Activated T-helper 1 cell treated with anti-CD3 and anti-CD28 coated beads, Interleukin-12 subunit alpha, Interleukin-12 subunit beta, Interleukin-2, Interleukin-4 antibody, amounts not matched to agents 30 ng/mL and 10 ng/mL and 1 ng/mL, durations not matched to agents 14 hours and 24 hours and 36 hours (primary cell): ENCODE data around the gene RANBP3. TPM values are rescaled to one million over a fixed set of nuclear protein-coding genes. Genes with fewer than 3 reads are reported as not detected.
A peak's percentile ranks its signal among the peaks of the same experiment; 100 is the strongest.

Source experiments
- DNase-seq: peaks from one replicate; pipeline ENCODE4 v3.0.0; 2021; ENCODE audit warnings: low spot score
- H3K27ac Mint-ChIP-seq: one replicate; pipeline ENCODE4 v1.8.0; 2021; ENCODE audit warnings: mild to moderate bottlenecking, mixed read lengths
- H3K27me3 Mint-ChIP-seq: one replicate; pipeline ENCODE4 v1.8.0; 2022; ENCODE audit warnings: mild to moderate bottlenecking, moderate library complexity, mixed read lengths; ENCODE audit not compliant: insufficient read depth
- H3K36me3 Mint-ChIP-seq: one replicate; pipeline ENCODE4 v1.8.0; 2021; ENCODE audit warnings: low read depth, mixed read lengths
- H3K4me1 Mint-ChIP-seq: one replicate; pipeline ENCODE4 v1.8.0; 2021; ENCODE audit warnings: low read depth, mixed read lengths
- H3K4me3 Mint-ChIP-seq: one replicate; pipeline ENCODE4 v1.8.0; 2021; ENCODE audit warnings: mild to moderate bottlenecking, moderate library complexity, mixed read lengths
- H3K9me3 Mint-ChIP-seq: one replicate; pipeline ENCODE4 v1.8.0; 2021; ENCODE audit warnings: mixed read lengths
- intact Hi-C: fragments of 100-400 bp; cut with micrococcal nuclease; formaldehyde crosslinking; loops from one replicate; pipeline ENCODE4 v1.15.1; 2024
- total RNA-seq: library from RNA; stranded (reverse); gene quantifications from 2 replicates; pipeline ENCODE4 v1.2.3, GENCODE V29; 2022

RANBP3 gene
- total RNA-seq, 1 donor from 2014 or later: 122 TPM

DNA sequence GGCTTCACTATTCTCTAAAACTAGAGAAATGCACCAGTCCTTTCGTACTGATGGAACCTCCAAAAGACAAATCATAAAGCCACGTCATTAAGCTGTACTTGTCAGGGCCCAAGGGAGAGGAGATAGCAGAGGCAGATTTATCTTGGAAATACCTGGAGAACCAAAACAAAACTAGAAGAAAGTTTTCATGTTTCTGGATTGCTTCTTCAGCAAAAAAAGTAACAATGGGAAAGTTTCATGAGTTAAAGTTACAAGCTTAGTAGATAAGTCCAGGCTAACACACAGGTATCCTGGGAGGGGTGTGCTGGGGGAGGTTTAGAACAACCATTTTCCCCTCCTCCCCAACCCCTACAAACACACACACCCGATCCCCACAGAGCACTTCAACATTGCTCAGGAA is 21.6 kb downstream of the RANBP3 start:
- no peaks in the 10 kb centered on the region for H3K27me3 Mint-ChIP-seq
- no peaks in the 10 kb centered on the region for H3K9me3 Mint-ChIP-seq
- intact Hi-C loops: no loop called here
- peaks cover 12% of the 10 kb centered on the region for H3K36me3 Mint-ChIP-seq
- DNase-seq: no peak
- H3K4me1 Mint-ChIP-seq: peaks cover 60% of the 10 kb centered on the region
- peak overlapping the region; percentile 48 for H3K27ac Mint-ChIP-seq
- H3K4me3 Mint-ChIP-seq: no peak overlapping the region

DNA sequence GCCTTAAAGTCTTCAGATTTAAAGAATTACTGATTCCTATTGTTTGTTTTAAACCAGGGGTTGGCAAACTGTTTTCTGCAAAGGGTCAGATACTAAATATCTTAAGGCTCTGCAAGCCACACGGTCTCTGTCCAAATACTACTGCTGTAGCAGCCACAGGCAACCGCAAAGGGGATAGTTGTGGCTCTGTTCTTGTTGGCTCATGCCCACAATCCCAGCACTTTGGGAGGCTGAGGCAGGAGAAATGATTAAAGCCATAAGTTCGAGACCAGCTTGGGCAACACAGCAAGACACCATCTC is 22.4 kb downstream of the RANBP3 start:
- intact Hi-C loops: loop anchor here (2.0 kb wide), 1 partner anchor 13 kb away; no protein-coding TSS in a partner anchor

DNA sequence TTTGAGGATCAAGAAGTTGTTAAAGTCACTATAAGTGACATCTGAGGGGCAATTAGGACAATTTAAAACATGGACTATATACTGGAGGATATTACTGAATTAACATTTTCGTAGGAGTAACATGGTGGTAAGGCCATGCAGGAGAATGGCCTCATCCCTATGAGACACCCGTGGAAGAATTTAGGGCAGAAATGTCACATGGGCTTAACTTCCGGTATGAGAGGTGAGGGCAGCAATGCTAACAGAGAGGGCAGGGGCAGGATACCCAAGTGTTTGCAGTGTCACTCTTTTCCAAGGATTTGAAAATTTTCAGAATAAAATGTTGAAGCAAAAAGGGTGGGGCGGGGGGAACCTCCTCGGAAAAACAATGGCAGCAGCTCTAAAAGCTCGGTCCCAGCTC is 23.6 kb downstream of the RANBP3 start:
- peak overlapping the region; percentile 98 for H3K27ac Mint-ChIP-seq
- DNase-seq: no peak
- H3K4me3 Mint-ChIP-seq: peak overlapping the region; percentile 76
- H3K9me3 Mint-ChIP-seq: no peaks in the 10 kb centered on the region
- no peaks in the 10 kb centered on the region for H3K27me3 Mint-ChIP-seq
- intact Hi-C loops: loop anchor here (2.0 kb wide), 1 partner anchor 15 kb away; no protein-coding TSS in a partner anchor
- peaks cover 69% of the 10 kb centered on the region for H3K4me1 Mint-ChIP-seq
- H3K36me3 Mint-ChIP-seq: peaks cover 20% of the 10 kb centered on the region

More for the DNA sequence above, 22.4 kb downstream of the RANBP3 start:
- peak overlapping the region; percentile 18 for H3K27ac Mint-ChIP-seq
- H3K9me3 Mint-ChIP-seq: no peaks in the 10 kb centered on the region
- peaks cover 12% of the 10 kb centered on the region for H3K36me3 Mint-ChIP-seq
- no peaks in the 10 kb centered on the region for H3K27me3 Mint-ChIP-seq
- no peak for DNase-seq
- H3K4me1 Mint-ChIP-seq: peaks cover 62% of the 10 kb centered on the region
- H3K4me3 Mint-ChIP-seq: no peak overlapping the region

DNA sequence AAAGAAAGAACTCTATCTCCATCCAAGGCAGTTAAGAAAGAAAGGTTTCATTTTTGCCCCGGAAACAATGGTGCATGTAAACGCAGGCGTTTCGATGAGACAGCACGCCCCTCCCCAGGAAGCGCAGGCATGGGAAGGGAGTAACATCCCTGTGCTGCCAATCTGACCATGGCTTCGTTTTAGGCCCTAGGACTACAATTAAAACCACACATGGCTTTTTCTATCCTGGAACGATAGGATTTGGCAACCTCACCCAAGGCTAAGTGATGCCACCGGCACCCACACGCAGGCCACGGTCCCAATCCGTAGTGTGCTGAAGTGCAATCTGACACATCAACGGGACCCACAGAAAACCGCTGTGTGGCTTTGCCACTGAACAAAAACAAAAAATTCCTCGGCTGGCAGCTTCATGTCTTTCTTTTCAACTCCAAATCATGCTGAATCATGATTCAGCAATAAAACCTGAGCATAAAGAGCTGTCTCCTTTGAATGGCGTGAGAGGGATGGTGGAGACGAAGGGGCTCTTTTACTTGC is 24.2 kb downstream of the RANBP3 start:
- no peaks in the 10 kb centered on the region for H3K9me3 Mint-ChIP-seq
- DNase-seq: peak; percentile 24
- H3K27ac Mint-ChIP-seq: peak overlapping the region; percentile 98
- peaks cover 75% of the 10 kb centered on the region for H3K4me1 Mint-ChIP-seq
- no peaks in the 10 kb centered on the region for H3K27me3 Mint-ChIP-seq
- peaks cover 21% of the 10 kb centered on the region for H3K36me3 Mint-ChIP-seq
- H3K4me3 Mint-ChIP-seq: peak overlapping the region; percentile 76
- intact Hi-C loops: loop anchor here (1.0 to 2.0 kb wide), 4 partner anchors 9 to 49 kb away; partner anchors contain the start of genes RANBP3 and VMAC

DNA sequence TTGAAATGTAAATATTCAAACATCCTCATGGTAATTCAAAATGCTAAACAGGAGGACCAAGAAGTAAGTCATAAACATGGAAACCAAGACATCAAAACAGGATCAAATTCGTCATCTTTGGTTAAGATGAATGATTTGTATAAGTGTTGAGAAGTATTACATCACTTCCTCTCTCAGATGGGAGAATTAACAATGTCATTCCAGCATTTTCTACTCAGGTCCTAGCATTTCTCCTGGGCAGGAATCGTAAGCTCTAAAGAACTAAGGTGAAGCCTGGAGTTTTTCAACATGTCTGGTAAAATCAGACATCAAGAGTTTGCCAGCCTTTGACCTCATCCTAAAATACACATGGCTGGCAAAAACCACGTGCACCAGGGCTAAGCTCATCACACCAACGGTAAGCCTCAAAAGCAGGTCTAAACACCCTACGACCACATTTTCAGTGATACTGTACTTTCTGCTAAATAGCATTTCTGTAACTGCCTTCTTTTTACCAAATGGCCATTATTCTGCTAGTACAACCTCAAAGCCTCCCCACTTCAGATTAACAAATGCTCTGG is 24.8 kb downstream of the RANBP3 start:
- Mint-ChIP-seq H3K36me3 (peaks cover 23% of the 10 kb centered on the region), H3K27me3 (no peaks in the 10 kb centered on the region), H3K27ac (peak overlapping the region; percentile 98), H3K9me3 (no peaks in the 10 kb centered on the region), H3K4me1 (peaks cover 79% of the 10 kb centered on the region), H3K4me3 (peak overlapping the region; percentile 76)
- DNase-seq: no peak
- intact Hi-C loops: loop anchor here (1.0 to 2.0 kb wide), 3 partner anchors 9 to 49 kb away; partner anchors contain the start of genes RANBP3 and VMAC

- peak overlapping the region; percentile 76 for H3K4me3 Mint-ChIP-seq
- no peak for DNase-seq
- peak overlapping the region; percentile 98 for H3K27ac Mint-ChIP-seq
- peaks cover 79% of the 10 kb centered on the region for H3K4me1 Mint-ChIP-seq
- H3K36me3 Mint-ChIP-seq: peaks cover 22% of the 10 kb centered on the region
- intact Hi-C loops: loop anchor here (1.0 to 2.0 kb wide), 3 partner anchors 10 to 48 kb away; partner anchors contain the start of genes RANBP3 and VMAC
- no peaks in the 10 kb centered on the region for H3K27me3 Mint-ChIP-seq
- no peaks in the 10 kb centered on the region for H3K9me3 Mint-ChIP-seq
These were observed 25.5 kb downstream of the RANBP3 start for GRCh38 chr19:5952193-5953029.

DNA sequence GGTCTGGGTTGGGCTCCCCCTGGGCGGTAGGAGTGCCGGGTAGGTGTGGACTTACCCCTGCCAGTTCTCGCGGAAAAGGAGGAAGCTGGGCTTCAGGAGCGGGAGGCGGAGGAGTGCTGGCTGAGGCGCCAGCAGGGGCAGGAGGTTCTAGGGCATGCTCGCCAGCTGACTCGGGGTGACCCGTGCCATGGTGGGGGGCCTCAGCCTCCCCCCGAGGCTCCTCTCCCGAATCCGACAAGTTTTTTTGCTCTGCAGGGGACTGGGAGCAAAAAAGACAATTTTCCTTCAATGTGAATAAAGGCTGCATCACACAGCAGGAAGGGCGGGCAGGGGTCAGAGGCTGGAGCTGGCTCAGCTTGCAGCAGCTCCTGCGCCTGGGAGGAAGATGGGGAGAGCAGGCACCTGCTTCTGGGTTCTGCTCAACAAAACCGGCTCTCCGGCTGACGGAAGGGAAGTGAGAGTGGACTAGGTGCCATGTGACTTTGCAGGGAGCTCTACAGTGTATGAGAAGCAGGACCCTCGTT is 26.5 kb downstream of the RANBP3 start:
- intact Hi-C loops: no loop called here
- H3K9me3 Mint-ChIP-seq: no peaks in the 10 kb centered on the region
- H3K27ac Mint-ChIP-seq: peak overlapping the region; percentile 67
- peaks cover 76% of the 10 kb centered on the region for H3K4me1 Mint-ChIP-seq
- DNase-seq: no peak
- H3K27me3 Mint-ChIP-seq: no peaks in the 10 kb centered on the region
- peaks cover 22% of the 10 kb centered on the region for H3K36me3 Mint-ChIP-seq
- H3K4me3 Mint-ChIP-seq: no peak overlapping the region

DNA sequence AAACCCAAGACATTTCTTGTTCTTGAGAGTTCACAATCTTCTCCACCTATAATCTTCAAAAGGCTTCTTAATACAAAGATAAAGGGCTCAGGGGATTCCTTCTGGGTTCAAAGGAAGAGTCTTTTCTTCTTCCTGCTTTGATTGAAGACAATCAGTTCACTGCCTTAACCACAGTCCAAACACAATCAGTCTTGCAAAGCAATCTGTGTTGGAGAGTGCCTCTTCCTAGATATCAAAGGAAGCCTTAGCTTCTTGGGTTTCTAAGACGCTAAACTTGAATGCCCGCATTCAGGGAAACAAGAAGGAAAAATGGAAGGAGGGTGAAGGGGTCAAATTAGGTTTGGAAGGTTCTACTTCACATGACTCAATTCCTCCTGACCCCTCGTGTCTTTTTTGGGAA is 27.2 kb downstream of the RANBP3 start:
- H3K4me3 Mint-ChIP-seq: no peak overlapping the region
- intact Hi-C loops: no loop called here
- H3K4me1 Mint-ChIP-seq: peaks cover 70% of the 10 kb centered on the region
- H3K27ac Mint-ChIP-seq: peak overlapping the region; percentile 67
- H3K9me3 Mint-ChIP-seq: no peaks in the 10 kb centered on the region
- no peak for DNase-seq
- H3K27me3 Mint-ChIP-seq: no peaks in the 10 kb centered on the region
- peaks cover 26% of the 10 kb centered on the region for H3K36me3 Mint-ChIP-seq

DNA sequence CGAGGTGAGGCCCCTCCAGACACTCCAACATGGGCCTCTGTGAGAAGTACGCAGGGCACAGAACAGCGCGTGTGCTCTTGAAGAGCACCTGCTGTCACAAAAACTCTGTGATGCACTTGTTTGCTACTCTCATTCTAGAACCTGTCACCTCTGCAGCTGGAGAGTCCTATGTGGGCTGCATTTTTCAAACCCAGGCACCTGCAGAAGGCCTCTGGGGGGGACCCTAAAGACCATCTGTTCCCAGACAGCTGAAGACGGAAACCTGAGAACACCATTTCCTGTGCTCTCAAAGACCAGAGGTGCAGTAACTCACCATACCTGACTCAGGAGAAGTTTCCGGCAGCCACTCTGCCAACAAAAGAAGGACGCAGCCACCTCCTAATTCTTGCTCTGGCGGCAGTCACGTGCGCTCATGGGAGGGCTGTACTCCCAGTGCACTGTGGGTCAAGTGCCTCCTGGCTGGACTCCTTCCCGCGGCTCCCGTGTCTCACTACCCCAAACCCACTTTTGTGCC is 28.1 kb downstream of the RANBP3 start:
- Mint-ChIP-seq H3K27me3 (no peaks in the 10 kb centered on the region), H3K27ac (peak overlapping the region; percentile 95), H3K36me3 (peaks cover 28% of the 10 kb centered on the region), H3K4me3 (peak overlapping the region; percentile 68), H3K4me1 (peaks cover 70% of the 10 kb centered on the region), H3K9me3 (no peaks in the 10 kb centered on the region)
- intact Hi-C loops: no loop called here
- DNase-seq: peak; percentile 27

DNA sequence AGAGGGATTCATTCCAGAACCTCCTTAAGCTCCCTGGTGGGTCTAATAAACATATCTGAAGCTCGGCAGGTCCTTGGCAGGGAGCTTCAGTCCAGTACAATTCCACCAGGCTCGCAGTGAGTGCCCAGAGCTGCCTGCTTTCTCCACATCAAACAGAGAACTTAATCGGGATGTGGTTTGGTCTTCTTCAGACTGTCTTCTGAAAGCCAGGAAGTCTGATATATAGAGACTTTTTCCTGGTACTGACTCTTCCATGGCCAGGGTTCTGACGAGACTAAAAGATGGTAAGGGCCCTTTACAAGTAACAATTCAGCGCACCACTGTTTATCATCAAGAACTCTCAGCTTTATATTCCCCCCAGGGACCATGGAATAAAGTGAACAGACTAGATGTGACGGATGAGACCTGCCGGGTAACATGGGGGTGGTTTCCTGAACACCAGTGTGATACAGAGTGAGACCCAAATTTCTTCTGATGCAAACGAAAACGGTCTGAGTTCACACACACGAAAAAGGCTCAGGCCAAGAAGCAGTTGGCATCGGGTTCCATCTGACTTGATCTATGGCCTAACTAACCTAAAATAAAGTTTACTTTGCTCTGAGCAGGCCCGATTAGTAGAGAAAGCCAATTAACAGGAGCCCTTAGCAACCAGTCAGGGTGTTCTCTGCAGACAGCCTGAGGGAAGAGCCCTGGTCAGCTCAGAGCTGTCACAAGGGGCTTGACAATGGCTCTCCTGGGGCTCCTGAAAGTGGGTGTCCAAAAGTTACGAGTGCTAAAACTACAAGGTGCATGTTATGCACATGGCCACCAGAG is 29.0 kb downstream of the RANBP3 start:
- H3K27me3 Mint-ChIP-seq: no peaks in the 10 kb centered on the region
- intact Hi-C loops: no loop called here
- H3K36me3 Mint-ChIP-seq: peaks cover 27% of the 10 kb centered on the region
- DNase-seq: no peak
- peak overlapping the region; percentile 95 for H3K27ac Mint-ChIP-seq
- H3K4me1 Mint-ChIP-seq: peaks cover 64% of the 10 kb centered on the region
- peak overlapping the region; percentile 68 for H3K4me3 Mint-ChIP-seq
- H3K9me3 Mint-ChIP-seq: no peaks in the 10 kb centered on the region

DNA sequence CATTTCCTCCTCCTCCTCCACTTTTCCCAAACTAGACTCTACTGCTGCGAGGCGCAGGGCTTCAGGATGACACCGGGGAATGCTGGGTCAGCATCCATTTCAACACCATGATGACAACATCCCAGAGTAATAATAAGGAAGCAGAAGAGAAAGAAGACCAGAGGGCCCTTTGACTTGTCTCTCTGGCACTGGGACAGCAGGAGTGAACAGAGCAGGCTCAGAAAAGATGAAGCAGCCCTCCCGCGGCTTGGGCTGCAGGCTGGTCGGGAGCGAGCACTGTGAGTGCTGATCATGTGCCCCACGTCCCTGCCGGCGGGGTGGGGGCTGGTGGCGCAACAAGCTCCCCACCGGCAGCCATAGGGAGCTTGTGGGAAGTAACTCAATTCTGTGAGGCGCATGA is 30.5 kb downstream of the RANBP3 start:
- Mint-ChIP-seq H3K4me3 (peak overlapping the region; percentile 33), H3K36me3 (peaks cover 26% of the 10 kb centered on the region), H3K4me1 (peaks cover 53% of the 10 kb centered on the region)

GRCh38 chr19:5943623-5944022 is 34.3 kb downstream of the RANBP3 start:
- Mint-ChIP-seq H3K9me3 (no peaks in the 10 kb centered on the region), H3K36me3 (peaks cover 21% of the 10 kb centered on the region), H3K4me3 (no peak overlapping the region), H3K27me3 (no peaks in the 10 kb centered on the region), H3K4me1 (peaks cover 18% of the 10 kb centered on the region), H3K27ac (no peak overlapping the region)
- no peak for DNase-seq
- intact Hi-C loops: no loop called here

More for the DNA sequence above, 30.5 kb downstream of the RANBP3 start:
- H3K9me3 Mint-ChIP-seq: no peaks in the 10 kb centered on the region
- DNase-seq: no peak
- no peaks in the 10 kb centered on the region for H3K27me3 Mint-ChIP-seq
- intact Hi-C loops: no loop called here
- peak overlapping the region; percentile 80 for H3K27ac Mint-ChIP-seq
